HepG2 (cell line): ENCODE results near the gene METTL15. TPM values are rescaled to one million over a fixed set of nuclear protein-coding genes. Genes with fewer than 3 reads are reported as not detected.
A peak's percentile ranks its signal among the peaks of the same experiment; 100 is the strongest.

Source experiments
- CENPT ChIP-seq: sonication (generic); formaldehyde crosslinking; IDR thresholded peaks from 2 replicates; pipeline ENCODE4 v1.8.0; 2022; ENCODE audit warnings: low read depth, mild to moderate bottlenecking, moderate library complexity, missing genetic modification reagents
- DBP ChIP-seq: sonication (generic); formaldehyde crosslinking; IDR thresholded peaks from 2 replicates; pipeline ENCODE4 v1.4.0; 2020; ENCODE audit warnings: missing genetic modification reagents; ENCODE audit errors: not compliant biosample characterization
- GATA4 ChIP-seq: sonication (generic); IDR thresholded peaks from 2 replicates; pipeline ENCODE4 v1.6.1; 2016; ENCODE audit warnings: antibody characterized with exemption, low read depth, borderline replicate concordance
- HMG20B ChIP-seq: conservative IDR thresholded peaks from 2 replicates; pipeline ENCODE4 v1.6.1; 2016; ENCODE audit warnings: missing genetic modification reagents, missing compliant biosample characterization
- HNF4G ChIP-seq, 2 experiments: sonication (generic) in 1 of 2; formaldehyde crosslinking in 1 of 2; IDR thresholded peaks; 2 replicates each; pipeline versions ENCODE4 v1.4.0 to v1.6.1; 2011 to 2020; ENCODE audit warnings: borderline replicate concordance in 2 of 2, low read depth in 2 of 2, mild to moderate bottlenecking in 2 of 2, low read length in 1 of 2, missing genetic modification reagents in 1 of 2, moderate library complexity in 1 of 2
- NCOR1 ChIP-seq: fragments of 200-600 bp; sonication (generic); IDR thresholded peaks from 2 replicates; pipeline ENCODE4 v1.7.0; 2017; ENCODE audit warnings: antibody characterized with exemption, low read length, borderline replicate concordance
- POGZ ChIP-seq: sonication (generic); formaldehyde crosslinking; IDR thresholded peaks from 2 replicates; pipeline ENCODE4 v1.4.0; 2020; ENCODE audit warnings: mild to moderate bottlenecking, missing genetic modification reagents
- ZHX2 ChIP-seq, 2 experiments: sonication (generic) in 1 of 2; formaldehyde crosslinking in 1 of 2; IDR thresholded peaks; 2 replicates each; pipeline versions ENCODE4 v1.6.1 to v1.9.0; 2014 to 2022; ENCODE audit warnings: antibody characterized with exemption in 1 of 2, borderline replicate concordance in 1 of 2, inconsistent platforms in 1 of 2, low read depth in 1 of 2, missing genetic modification reagents in 1 of 2
- ZKSCAN5 ChIP-seq: sonication (generic); formaldehyde crosslinking; IDR thresholded peaks from 2 replicates; pipeline ENCODE4 v1.5.1; 2020; ENCODE audit warnings: mild to moderate bottlenecking, missing genetic modification reagents
- ZNF383 ChIP-seq: sonication (generic); formaldehyde crosslinking; IDR thresholded peaks from 2 replicates; pipeline ENCODE4 v1.4.0; 2020; ENCODE audit warnings: missing genetic modification reagents, mild to moderate bottlenecking, borderline replicate concordance
- ZNF543 ChIP-seq: sonication (generic); formaldehyde crosslinking; IDR thresholded peaks from 2 replicates; pipeline ENCODE4 v1.4.0; 2020; ENCODE audit warnings: mild to moderate bottlenecking, missing genetic modification reagents
- ZNF569 ChIP-seq: sonication (generic); formaldehyde crosslinking; IDR thresholded peaks from 2 replicates; pipeline ENCODE4 v1.5.0; 2020; ENCODE audit warnings: mild to moderate bottlenecking, missing genetic modification reagents, moderate library complexity, borderline replicate concordance
- ZNF792 ChIP-seq: IDR thresholded peaks from 2 replicates; pipeline ENCODE4 v1.6.1; 2016
- polyA plus RNA-seq, 8 experiments: library from polyadenylated mRNA; depleted of rRNA in 3 of 8; stranded (reverse) in 7 of 8; unstranded in 1 of 8; fragments of >200 nt; fragmentation: Illumina TruSeq in 4 of 8; extraction: Trizol in 4 of 8; gene quantifications; 2 replicates each; pipeline versions ENCODE4 v1.2.1 to v1.2.3, GENCODE V29; 2011 to 2016; ENCODE audit warnings: low read depth in 4 of 8, missing spikeins in 1 of 8, mixed read lengths in 1 of 8; ENCODE audit not compliant: insufficient read depth in 1 of 8
- total RNA-seq, 5 experiments: library from RNA; depleted of rRNA; stranded (reverse); fragments of >200 nt; fragmentation: Illumina TruSeq; extraction: Trizol; gene quantifications; 2 replicates each; pipeline ENCODE4 v1.2.3, GENCODE V29; 2016; ENCODE audit warnings: low read depth in 1 of 5
- TF ChIP-seq, protein P1 (sequence below): IDR thresholded peaks from 2 replicates; pipeline ENCODE4 v1.6.1; 2018; ENCODE audit warnings: missing genetic modification reagents
- TF ChIP-seq, protein P2 (sequence below): sonication (generic); formaldehyde crosslinking; IDR thresholded peaks from 2 replicates; pipeline ENCODE4 v1.5.0; 2020; ENCODE audit warnings: missing genetic modification reagents
- TF ChIP-seq, protein P3 (sequence below): IDR thresholded peaks from 2 replicates; pipeline ENCODE4 v1.4.0; 2020; ENCODE audit warnings: mild to moderate bottlenecking, missing genetic modification reagents

Gene METTL15
- total and polyA plus RNA-seq, 2 of the 13 experiments (the other 11 are each of a cell fraction or from before 2014, with no cell fraction given), result 6.5 to 14.0 TPM

DNA sequence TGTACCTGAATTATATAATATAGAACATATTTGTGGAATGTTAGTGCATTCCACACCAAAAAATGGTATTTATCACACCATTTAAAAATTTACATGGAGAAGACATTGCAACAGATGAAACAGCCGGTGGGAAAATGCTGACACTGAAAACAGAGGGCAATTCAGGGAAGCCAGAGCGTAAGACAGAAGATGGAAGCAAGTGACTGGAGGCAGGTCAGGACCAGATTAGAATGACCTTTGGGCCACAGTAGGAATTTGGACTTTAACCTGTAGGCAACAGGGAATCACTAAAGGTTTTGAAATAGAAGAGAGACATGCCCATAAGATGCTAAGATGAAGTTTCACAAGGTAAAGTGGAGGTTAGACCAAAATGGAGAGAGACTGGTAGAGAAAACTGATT, 60.5 kb downstream of the METTL15 start (continued):
- no peak for TF ChIP-seq ZHX2 (IDR thresholded peaks at IDR 0.05; ENCODE audit: low read depth)
- TF ChIP-seq ZHX2 (CRISPR knock-in tag; IDR thresholded peaks at IDR 0.05; ENCODE audit: borderline replicate concordance), result no peak
- TF ChIP-seq CENPT, result no peak
- no peak for TF ChIP-seq ZNF792 (CRISPR knock-in tag)
- TF ChIP-seq DBP, result no peak
- TF ChIP-seq ZKSCAN5 (CRISPR knock-in tag), result no peak
- TF ChIP-seq HNF4G (IDR thresholded peaks at IDR 0.05; ENCODE audit: borderline replicate concordance, low read depth, low read length), result peak; percentile 67; the same call in 1 of the 2 replicates
- TF ChIP-seq HNF4G (CRISPR knock-in tag; IDR thresholded peaks at IDR 0.05; ENCODE audit: borderline replicate concordance, low read depth), result no peak
- 0 out of 2 replicates have a peak, but pooled peaks have one; percentile 26 for TF ChIP-seq NCOR1
- TF ChIP-seq, protein P1, sequence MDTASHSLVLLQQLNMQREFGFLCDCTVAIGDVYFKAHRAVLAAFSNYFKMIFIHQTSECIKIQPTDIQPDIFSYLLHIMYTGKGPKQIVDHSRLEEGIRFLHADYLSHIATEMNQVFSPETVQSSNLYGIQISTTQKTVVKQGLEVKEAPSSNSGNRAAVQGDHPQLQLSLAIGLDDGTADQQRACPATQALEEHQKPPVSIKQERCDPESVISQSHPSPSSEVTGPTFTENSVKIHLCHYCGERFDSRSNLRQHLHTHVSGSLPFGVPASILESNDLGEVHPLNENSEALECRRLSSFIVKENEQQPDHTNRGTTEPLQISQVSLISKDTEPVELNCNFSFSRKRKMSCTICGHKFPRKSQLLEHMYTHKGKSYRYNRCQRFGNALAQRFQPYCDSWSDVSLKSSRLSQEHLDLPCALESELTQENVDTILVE, result no peak
- TF ChIP-seq HMG20B, result no peak
- TF ChIP-seq ZNF543 (CRISPR knock-in tag), result no peak
- no peak for TF ChIP-seq ZNF383 (CRISPR knock-in tag)
- no peak for TF ChIP-seq ZNF569 (CRISPR knock-in tag)
- TF ChIP-seq POGZ (CRISPR knock-in tag), result 0 out of 2 replicates have a peak, but pooled peaks have one; percentile 22
- TF ChIP-seq, protein P2, sequence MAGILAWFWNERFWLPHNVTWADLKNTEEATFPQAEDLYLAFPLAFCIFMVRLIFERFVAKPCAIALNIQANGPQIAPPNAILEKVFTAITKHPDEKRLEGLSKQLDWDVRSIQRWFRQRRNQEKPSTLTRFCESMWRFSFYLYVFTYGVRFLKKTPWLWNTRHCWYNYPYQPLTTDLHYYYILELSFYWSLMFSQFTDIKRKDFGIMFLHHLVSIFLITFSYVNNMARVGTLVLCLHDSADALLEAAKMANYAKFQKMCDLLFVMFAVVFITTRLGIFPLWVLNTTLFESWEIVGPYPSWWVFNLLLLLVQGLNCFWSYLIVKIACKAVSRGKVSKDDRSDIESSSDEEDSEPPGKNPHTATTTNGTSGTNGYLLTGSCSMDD (CRISPR knock-in tag), result no peak
- TF ChIP-seq GATA4, result no peak
- TF ChIP-seq, protein P3, sequence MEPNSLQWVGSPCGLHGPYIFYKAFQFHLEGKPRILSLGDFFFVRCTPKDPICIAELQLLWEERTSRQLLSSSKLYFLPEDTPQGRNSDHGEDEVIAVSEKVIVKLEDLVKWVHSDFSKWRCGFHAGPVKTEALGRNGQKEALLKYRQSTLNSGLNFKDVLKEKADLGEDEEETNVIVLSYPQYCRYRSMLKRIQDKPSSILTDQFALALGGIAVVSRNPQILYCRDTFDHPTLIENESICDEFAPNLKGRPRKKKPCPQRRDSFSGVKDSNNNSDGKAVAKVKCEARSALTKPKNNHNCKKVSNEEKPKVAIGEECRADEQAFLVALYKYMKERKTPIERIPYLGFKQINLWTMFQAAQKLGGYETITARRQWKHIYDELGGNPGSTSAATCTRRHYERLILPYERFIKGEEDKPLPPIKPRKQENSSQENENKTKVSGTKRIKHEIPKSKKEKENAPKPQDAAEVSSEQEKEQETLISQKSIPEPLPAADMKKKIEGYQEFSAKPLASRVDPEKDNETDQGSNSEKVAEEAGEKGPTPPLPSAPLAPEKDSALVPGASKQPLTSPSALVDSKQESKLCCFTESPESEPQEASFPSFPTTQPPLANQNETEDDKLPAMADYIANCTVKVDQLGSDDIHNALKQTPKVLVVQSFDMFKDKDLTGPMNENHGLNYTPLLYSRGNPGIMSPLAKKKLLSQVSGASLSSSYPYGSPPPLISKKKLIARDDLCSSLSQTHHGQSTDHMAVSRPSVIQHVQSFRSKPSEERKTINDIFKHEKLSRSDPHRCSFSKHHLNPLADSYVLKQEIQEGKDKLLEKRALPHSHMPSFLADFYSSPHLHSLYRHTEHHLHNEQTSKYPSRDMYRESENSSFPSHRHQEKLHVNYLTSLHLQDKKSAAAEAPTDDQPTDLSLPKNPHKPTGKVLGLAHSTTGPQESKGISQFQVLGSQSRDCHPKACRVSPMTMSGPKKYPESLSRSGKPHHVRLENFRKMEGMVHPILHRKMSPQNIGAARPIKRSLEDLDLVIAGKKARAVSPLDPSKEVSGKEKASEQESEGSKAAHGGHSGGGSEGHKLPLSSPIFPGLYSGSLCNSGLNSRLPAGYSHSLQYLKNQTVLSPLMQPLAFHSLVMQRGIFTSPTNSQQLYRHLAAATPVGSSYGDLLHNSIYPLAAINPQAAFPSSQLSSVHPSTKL (CRISPR knock-in tag), result 0 out of 2 replicates have a peak, but pooled peaks have one; percentile 19
